Psoas muscle (tissue), 8 donors: Measurements from ENCODE around the gene ZNF280B. TPM values are rescaled to one million over a fixed set of nuclear protein-coding genes. Genes with fewer than 3 reads are reported as not detected.

Source experiments
- ATAC-seq, 4 donors: fragments of 200-7000 bp; cut with Tn5 transposase; one replicate each; pipeline ENCODE4 v1.9.1; 2020; ENCODE audit warnings: moderate library complexity in 3 of 4, mild to moderate bottlenecking in 2 of 4
- DNase-seq, 2 donors: peaks; one replicate each; pipeline ENCODE4 v3.0.0-alpha.2; 2020
- H3K27ac ChIP-seq: fragments of 200-600 bp; one replicate; pipeline ENCODE4 v1.8.0; 2022
- H3K27me3 ChIP-seq, 3 donors: fragments of 200-600 bp in 1 of 3; one replicate each; pipeline versions ENCODE4 v1.6.1 to v1.8.0; 2013 to 2022; ENCODE audit warnings: low read length in 2 of 3, mild to moderate bottlenecking in 2 of 3, moderate library complexity in 1 of 3; ENCODE audit not compliant: insufficient read depth in 3 of 3
- H3K36me3 ChIP-seq, 2 donors: fragments of 200-600 bp in 1 of 2; one replicate each; pipeline versions ENCODE4 v1.6.1 to v1.8.0; 2013 to 2022; ENCODE audit warnings: low read depth in 1 of 2, mild to moderate bottlenecking in 1 of 2, moderate library complexity in 1 of 2; ENCODE audit not compliant: insufficient read depth in 1 of 2
- H3K4me1 ChIP-seq: fragments of 200-600 bp; one replicate; pipeline ENCODE4 v1.8.0; 2022
- H3K4me3 ChIP-seq: fragments of 200-600 bp; one replicate; pipeline ENCODE4 v1.8.0; 2022; ENCODE audit warnings: mild to moderate bottlenecking
- H3K9me3 ChIP-seq: fragments of 200-600 bp; one replicate; pipeline ENCODE4 v1.8.0; 2022
- WGBS, 3 donors: extraction: QIAGEN DNeasy Blood & Tissue Kit; methylation state at CpG; one replicate each; pipeline versions ENCODE4 v1.1.6 to v1.1.7; 2013; 5-methylcytosine and 5-hydroxymethylcytosine counted together
- intact Hi-C, 2 donors: fragments of 100-400 bp; cut with DNase I; formaldehyde crosslinking; loops; one replicate each; pipeline versions ENCODE4 v1.11.0 to v1.14.2; 2022
- polyA plus RNA-seq, 3 donors: library from polyadenylated mRNA; stranded (reverse); fragments of 200-250 nt; gene quantifications; one replicate each; pipeline ENCODE4 v1.2.3, GENCODE V29; 2013
- total RNA-seq, 4 donors: library from RNA; stranded (reverse); fragmentation: NEBNext Ultra II Directional in 2 of 4; extraction: Animal tissue kit (Norgen Biotek cat#: 25700) in 2 of 4; gene quantifications; one replicate each; pipeline versions ENCODE4 v1.2.1 to v1.2.4, GENCODE V29; 2021 to 2023
- TF ChIP-seq, protein P1 (sequence below): fragments of 200-600 bp; IDR thresholded peaks from one replicate; pipeline ENCODE4 v1.8.0; 2022; ENCODE audit warnings: antibody characterized with exemption
- donor health status: healthy with polysubstance abuse.
- donor health status: DM: no; HTN: no; CAD: no; lungs with moderate emphysema.
- donor health status: Bipolar disorder and iron deficiency.
- donor health status: healthy.
- donor health status: DM: yes; HTN: yes; CAD: no.
- donor health status: DM: no; HTN: no; CAD: no.
- donor health status: DM: no; HTN: no; CAD: no.
- donor health status: DM: yes; HTN: yes; CAD: no.

Gene ZNF280B
- total and polyA plus RNA-seq, 7 donors: 0.06 to 0.54 (median 0.23) TPM

- ATAC-seq (no peak), DNase-seq (no peak)
- Histone ChIP-seq H3K9me3 (no peaks in the 10 kb centered on the region), H3K27ac (no peak overlapping the region), H3K36me3 (no peaks in the 10 kb centered on the region), H3K27me3 (no peaks in the 10 kb centered on the region), H3K4me3 (no peak overlapping the region), H3K4me1 (no peaks in the 10 kb centered on the region)
- intact Hi-C loops: no loop called here
- TF ChIP-seq, protein P1, sequence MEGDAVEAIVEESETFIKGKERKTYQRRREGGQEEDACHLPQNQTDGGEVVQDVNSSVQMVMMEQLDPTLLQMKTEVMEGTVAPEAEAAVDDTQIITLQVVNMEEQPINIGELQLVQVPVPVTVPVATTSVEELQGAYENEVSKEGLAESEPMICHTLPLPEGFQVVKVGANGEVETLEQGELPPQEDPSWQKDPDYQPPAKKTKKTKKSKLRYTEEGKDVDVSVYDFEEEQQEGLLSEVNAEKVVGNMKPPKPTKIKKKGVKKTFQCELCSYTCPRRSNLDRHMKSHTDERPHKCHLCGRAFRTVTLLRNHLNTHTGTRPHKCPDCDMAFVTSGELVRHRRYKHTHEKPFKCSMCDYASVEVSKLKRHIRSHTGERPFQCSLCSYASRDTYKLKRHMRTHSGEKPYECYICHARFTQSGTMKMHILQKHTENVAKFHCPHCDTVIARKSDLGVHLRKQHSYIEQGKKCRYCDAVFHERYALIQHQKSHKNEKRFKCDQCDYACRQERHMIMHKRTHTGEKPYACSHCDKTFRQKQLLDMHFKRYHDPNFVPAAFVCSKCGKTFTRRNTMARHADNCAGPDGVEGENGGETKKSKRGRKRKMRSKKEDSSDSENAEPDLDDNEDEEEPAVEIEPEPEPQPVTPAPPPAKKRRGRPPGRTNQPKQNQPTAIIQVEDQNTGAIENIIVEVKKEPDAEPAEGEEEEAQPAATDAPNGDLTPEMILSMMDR: no peak
- 85 to 88% (median 86%) methylated on average over 8 of the region's 8 CpGs for WGBS, 3 donors
Observed at GRCh38 chr22:22550789-22551434, 42.4 kb upstream of the ZNF280B start.

- no peaks in the 10 kb centered on the region for H3K36me3 ChIP-seq
- TF ChIP-seq, protein P1: no peak
- DNase-seq (no peak), ATAC-seq (no peak)
- no peaks in the 10 kb centered on the region for H3K4me1 ChIP-seq
- no peaks in the 10 kb centered on the region for H3K9me3 ChIP-seq
- no peaks in the 10 kb centered on the region for H3K27me3 ChIP-seq
- no peak overlapping the region for H3K4me3 ChIP-seq
- 43 to 69% (median 62%) methylated on average over 1 of the region's 1 CpG for WGBS, 3 donors
- intact Hi-C loops: no loop called here
- no peak overlapping the region for H3K27ac ChIP-seq
Observed at GRCh38 chr22:22548910-22549309, 40.4 kb upstream of the ZNF280B start.

GRCh38 chr22:22548317-22548716 is 39.8 kb upstream of the ZNF280B start:
- no peaks in the 10 kb centered on the region for H3K4me1 ChIP-seq
- no peak overlapping the region for H3K4me3 ChIP-seq
- H3K27me3 ChIP-seq: no peaks in the 10 kb centered on the region
- no peaks in the 10 kb centered on the region for H3K36me3 ChIP-seq
- TF ChIP-seq, protein P1: no peak
- DNase-seq (no peak), ATAC-seq (no peak)
- WGBS, 3 donors: 68 to 75% (median 70%) methylated on average over 9 of the region's 9 CpGs
- no peaks in the 10 kb centered on the region for H3K9me3 ChIP-seq
- intact Hi-C loops: no loop called here
- H3K27ac ChIP-seq: no peak overlapping the region

DNA sequence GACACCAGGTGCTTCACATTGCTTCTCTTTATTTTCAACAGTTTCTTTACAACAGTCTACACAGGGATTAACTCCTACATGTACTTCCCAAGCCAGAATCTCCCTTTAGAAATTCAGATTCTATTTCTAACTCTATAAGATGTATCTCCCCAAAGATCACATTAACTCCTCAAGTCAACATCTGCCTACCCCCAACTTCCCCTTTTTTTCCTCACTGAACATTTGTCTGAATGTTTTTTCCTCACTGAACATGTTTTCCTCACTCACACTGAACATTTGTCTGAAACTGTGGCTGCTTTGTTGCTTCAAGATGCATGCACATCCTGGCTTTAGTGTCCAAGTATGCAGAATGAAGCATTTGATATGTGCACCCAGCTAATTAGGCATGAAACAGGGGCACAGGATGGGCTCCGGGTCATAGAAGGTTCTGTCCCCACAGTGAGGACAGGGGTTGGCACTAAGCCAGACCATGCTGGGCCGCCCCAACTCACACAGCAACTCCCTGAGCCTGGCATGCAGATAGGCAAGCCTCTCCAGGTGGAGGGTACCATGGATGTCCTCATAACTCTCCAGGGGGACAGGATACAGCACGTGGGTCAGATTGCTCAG is 39.3 kb upstream of the ZNF280B start:
- Histone ChIP-seq H3K4me1 (no peaks in the 10 kb centered on the region), H3K27ac (no peak overlapping the region), H3K27me3 (no peaks in the 10 kb centered on the region), H3K36me3 (no peaks in the 10 kb centered on the region), H3K9me3 (no peaks in the 10 kb centered on the region), H3K4me3 (no peak overlapping the region)
- ATAC-seq: no peak
- TF ChIP-seq, protein P1: no peak
- 31 to 42% (median 40%) methylated on average over 3 of the region's 3 CpGs for WGBS, 3 donors
- no peak for DNase-seq
- intact Hi-C loops: no loop called here
